22Rv1 (cell line): ENCODE measurements around the gene RPL39L.

Experiments
- H3K27ac ChIP-seq: fragments of 450-650 bp; 2 replicates; pipeline ENCODE4 v1.5.1; 2017
- ZFX ChIP-seq: fragments of 450-650 bp; IDR thresholded peaks from 2 replicates; pipeline ENCODE4 v1.6.1; 2017; ENCODE audit warnings: antibody characterized with exemption, borderline replicate concordance
- TF ChIP-seq, protein P1 (sequence below): fragments of 450-650 bp; IDR thresholded peaks from 2 replicates; pipeline ENCODE4 v1.5.1; 2017; ENCODE audit warnings: mild to moderate bottlenecking

The RPL39L gene

GRCh38 chr3:187093320-187093719 is 46.0 kb downstream of the RPL39L start:
- H3K27ac ChIP-seq, result no peak overlapping the region
- no peak for TF ChIP-seq ZFX
- TF ChIP-seq, protein P1, sequence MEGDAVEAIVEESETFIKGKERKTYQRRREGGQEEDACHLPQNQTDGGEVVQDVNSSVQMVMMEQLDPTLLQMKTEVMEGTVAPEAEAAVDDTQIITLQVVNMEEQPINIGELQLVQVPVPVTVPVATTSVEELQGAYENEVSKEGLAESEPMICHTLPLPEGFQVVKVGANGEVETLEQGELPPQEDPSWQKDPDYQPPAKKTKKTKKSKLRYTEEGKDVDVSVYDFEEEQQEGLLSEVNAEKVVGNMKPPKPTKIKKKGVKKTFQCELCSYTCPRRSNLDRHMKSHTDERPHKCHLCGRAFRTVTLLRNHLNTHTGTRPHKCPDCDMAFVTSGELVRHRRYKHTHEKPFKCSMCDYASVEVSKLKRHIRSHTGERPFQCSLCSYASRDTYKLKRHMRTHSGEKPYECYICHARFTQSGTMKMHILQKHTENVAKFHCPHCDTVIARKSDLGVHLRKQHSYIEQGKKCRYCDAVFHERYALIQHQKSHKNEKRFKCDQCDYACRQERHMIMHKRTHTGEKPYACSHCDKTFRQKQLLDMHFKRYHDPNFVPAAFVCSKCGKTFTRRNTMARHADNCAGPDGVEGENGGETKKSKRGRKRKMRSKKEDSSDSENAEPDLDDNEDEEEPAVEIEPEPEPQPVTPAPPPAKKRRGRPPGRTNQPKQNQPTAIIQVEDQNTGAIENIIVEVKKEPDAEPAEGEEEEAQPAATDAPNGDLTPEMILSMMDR, result no peak

DNA sequence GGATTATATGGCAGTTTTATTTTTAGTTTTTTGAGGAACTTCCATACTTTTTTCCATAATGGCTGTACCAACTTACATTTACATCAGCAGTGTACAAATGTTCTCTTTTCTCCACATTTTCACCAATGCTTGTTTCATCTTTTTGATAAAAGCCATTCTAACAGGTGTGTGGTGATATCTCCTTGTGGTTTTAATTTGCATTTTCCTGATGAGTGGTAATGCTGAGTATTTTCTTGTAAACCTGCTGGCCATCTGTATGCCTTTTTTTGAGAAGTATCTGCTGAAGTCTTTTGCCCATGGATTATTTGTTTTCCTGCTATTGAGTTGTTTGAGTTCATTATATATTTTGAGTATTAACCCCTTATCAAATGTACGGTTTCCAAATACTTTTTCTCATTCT is 50.6 kb downstream of the RPL39L start:
- TF ChIP-seq, protein P1, result no peak
- TF ChIP-seq ZFX, result no peak

DNA sequence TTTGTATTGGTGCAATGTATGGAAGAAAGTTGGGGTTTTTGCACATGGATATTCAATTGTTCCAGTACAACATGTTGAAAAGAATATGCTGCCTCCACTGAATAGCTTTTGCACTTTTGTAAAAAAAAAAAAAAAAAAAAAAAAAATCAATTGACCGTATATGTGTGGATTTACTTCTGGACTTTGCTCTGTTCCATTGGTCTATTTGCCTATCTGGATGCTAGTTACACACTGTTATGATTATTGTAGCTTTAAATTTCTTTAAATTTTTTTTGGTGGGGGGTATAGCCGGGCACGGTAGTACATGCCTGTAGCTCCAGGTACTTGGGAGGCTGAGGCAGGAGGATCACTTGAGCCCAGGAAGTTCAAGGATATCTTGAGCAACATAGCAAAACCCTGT is 52.5 kb downstream of the RPL39L start:
- TF ChIP-seq ZFX, result no peak
- TF ChIP-seq, protein P1, result no peak
- H3K27ac ChIP-seq, result no peak overlapping the region

More for the DNA sequence above, 50.6 kb downstream of the RPL39L start:
- no peak overlapping the region for H3K27ac ChIP-seq

DNA sequence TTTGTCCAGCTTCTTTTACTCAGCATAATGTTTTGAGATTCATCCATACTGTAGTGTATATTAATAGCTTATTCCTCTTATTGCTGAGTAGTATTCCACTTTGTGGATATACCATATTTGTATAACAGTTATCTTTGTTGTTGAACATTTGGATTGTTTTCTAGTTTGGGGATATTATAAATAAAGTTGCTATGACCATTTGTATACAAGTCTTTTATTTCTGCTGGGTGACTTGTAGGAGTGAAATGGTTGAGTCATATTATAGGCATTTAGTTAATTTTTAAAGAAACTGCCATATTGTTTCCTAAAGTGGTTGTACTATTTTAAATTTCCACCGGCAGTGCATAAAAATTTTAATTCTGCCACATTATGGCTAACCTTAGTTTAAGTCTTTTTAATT is 53.4 kb downstream of the RPL39L start:
- TF ChIP-seq, protein P1, result no peak
- TF ChIP-seq ZFX, result no peak
- H3K27ac ChIP-seq, result no peak overlapping the region

GRCh38 chr3:187085021-187085666 is 54.2 kb downstream of the RPL39L start:
- H3K27ac ChIP-seq, result no peak overlapping the region
- TF ChIP-seq ZFX, result no peak
- TF ChIP-seq, protein P1, result no peak

- H3K27ac ChIP-seq, result no peak overlapping the region
- no peak for TF ChIP-seq ZFX
Measured at GRCh38 chr3:187084580-187084979, 54.7 kb downstream of the RPL39L start.

GRCh38 chr3:187084126-187084525 is 55.2 kb downstream of the RPL39L start:
- no peak for TF ChIP-seq ZFX
- TF ChIP-seq, protein P1, result no peak
- H3K27ac ChIP-seq, result no peak overlapping the region
